Keratinocyte (primary cell): ENCODE results near the gene INO80D. TPM values are rescaled to one million over a fixed set of nuclear protein-coding genes. Genes with fewer than 3 reads are reported as not detected.
"Not testable (repeated sequence)": the region's sequence is repeated elsewhere in the genome, so short reads cannot be mapped to it uniquely, and the experiment has no call there.

Source experiments
- DNase-seq: peaks from one replicate; pipeline ENCODE4 v3.0.0-alpha.2; 2011; ENCODE audit warnings: low read depth, missing footprints, low spot score
- FAIRE-seq: peaks from 2 replicates; lab custom pipeline; 2011; peaks lifted over from hg19 to GRCh38; lab: Jason Lieb, UNC
- H2AFZ ChIP-seq: 2 replicates; pipeline ENCODE4 v1.6.0; 2012; ENCODE audit warnings: low read length, control low read depth, inconsistent platforms; ENCODE audit not compliant: control insufficient read depth
- H3K27ac ChIP-seq: 2 replicates; pipeline ENCODE4 v1.5.1; 2011; ENCODE audit warnings: low read length; ENCODE audit not compliant: control insufficient read depth, insufficient read depth
- H3K27me3 ChIP-seq: 3 replicates; pipeline ENCODE4 v1.6.0; 2011; ENCODE audit warnings: low read length; ENCODE audit not compliant: control insufficient read depth, insufficient read depth; ENCODE audit errors: extremely low read depth
- H3K36me3 ChIP-seq, 2 experiments: 2 replicates in 1 of 2; 3 replicates in 1 of 2; pipeline ENCODE4 v1.5.1; 2011; ENCODE audit warnings: low read length in 2 of 2, mild to moderate bottlenecking in 1 of 2; ENCODE audit not compliant: control insufficient read depth in 2 of 2, insufficient read depth in 2 of 2; ENCODE audit errors: extremely low read depth in 1 of 2
- H3K4me1 ChIP-seq: 3 replicates; pipeline ENCODE4 v1.5.1; 2011; ENCODE audit warnings: low read length; ENCODE audit not compliant: control insufficient read depth, insufficient read depth; ENCODE audit errors: extremely low read depth
- H3K4me2 ChIP-seq: 3 replicates; pipeline ENCODE4 v1.6.0; 2011; ENCODE audit warnings: low read depth, low read length; ENCODE audit not compliant: control insufficient read depth, insufficient read depth; ENCODE audit errors: extremely low read depth
- H3K4me3 ChIP-seq, 3 experiments: fragments of 200-600 bp in 1 of 3; sonication (generic) in 1 of 3; 2 replicates in 2 of 3; 3 replicates in 1 of 3; pipeline ENCODE4 v1.5.1; 2011 to 2016; ENCODE audit warnings: low read length in 3 of 3, mild to moderate bottlenecking in 3 of 3, control low read depth in 2 of 3, inconsistent platforms in 1 of 3, low read depth in 1 of 3, mixed read lengths in 1 of 3, mixed run types in 1 of 3, moderate library complexity in 1 of 3; ENCODE audit not compliant: control insufficient read depth in 2 of 3, insufficient read depth in 2 of 3; ENCODE audit errors: extremely low read depth in 1 of 3
- H3K79me2 ChIP-seq: 2 replicates; pipeline ENCODE4 v1.6.0; 2012; ENCODE audit warnings: low read length; ENCODE audit not compliant: control insufficient read depth, insufficient read depth
- H3K9ac ChIP-seq: 3 replicates; pipeline ENCODE4 v1.6.0; 2011; ENCODE audit warnings: low read length; ENCODE audit not compliant: control insufficient read depth, insufficient read depth; ENCODE audit errors: extremely low read depth
- H3K9me1 ChIP-seq: 3 replicates; pipeline ENCODE4 v1.6.0; 2011; ENCODE audit warnings: low read length; ENCODE audit not compliant: control insufficient read depth, insufficient read depth; ENCODE audit errors: extremely low read depth
- H3K9me3 ChIP-seq: 2 replicates; pipeline ENCODE4 v1.5.1; 2012; ENCODE audit warnings: low read depth, low read length; ENCODE audit not compliant: control insufficient read depth
- H4K20me1 ChIP-seq: 3 replicates; pipeline ENCODE4 v1.6.0; 2011; ENCODE audit warnings: low read length; ENCODE audit not compliant: control insufficient read depth, insufficient read depth; ENCODE audit errors: extremely low read depth
- CTCF ChIP-seq, 3 experiments: IDR thresholded peaks in 1 of 3; conservative IDR thresholded peaks in 1 of 3; optimal IDR thresholded peaks in 1 of 3; 2 replicates in 2 of 3; 3 replicates in 1 of 3; pipeline versions ENCODE3 to v1.5.1; 2011; ENCODE audit warnings: low read length in 3 of 3, mild to moderate bottlenecking in 3 of 3, moderate library complexity in 2 of 3, control low read depth in 1 of 3, inconsistent platforms in 1 of 3; ENCODE audit not compliant: insufficient read depth in 2 of 3; ENCODE audit errors: extremely low read depth in 1 of 3
- EZH2 ChIP-seq: IDR thresholded peaks from one replicate; pipeline ENCODE4 v1.6.1; 2012; ENCODE audit warnings: inconsistent platforms, mild to moderate bottlenecking, low read length, moderate library complexity
- dilution Hi-C: fragments of 300-500 bp; cut with MboI; formaldehyde crosslinking; loops from one replicate; pipeline ENCODE4 v1.7.0; 2020; ENCODE audit warnings: low sequenced_read_pairs; ENCODE audit not compliant: extremely low pct_ligation_motif_present
- polyA plus RNA-seq, 5 experiments: library from polyadenylated mRNA; depleted of rRNA in 3 of 5; stranded (reverse) in 3 of 5; stranded (forward) in 1 of 5; unstranded in 1 of 5; fragments of >200 nt; gene quantifications; 1 replicate in 1 of 5; 2 replicates in 3 of 5; 3 replicates in 1 of 5; pipeline versions ENCODE4 v1.2.1 to v1.2.3, GENCODE V29; 2011 to 2012; ENCODE audit warnings: missing spikeins in 2 of 5, low read depth in 1 of 5, low replicate concordance in 1 of 5

INO80D gene
- polyA plus RNA-seq, 1 donor (not counting 4 experiments of a cell fraction or from before 2014, with no cell fraction given) = 4.1 TPM

- H3K27me3 ChIP-seq = no peaks in the 10 kb centered on the region
- H2AFZ ChIP-seq = no peak overlapping the region
- no peaks in the 10 kb centered on the region for H4K20me1 ChIP-seq
- H3K4me2 ChIP-seq = no peak overlapping the region
- H3K4me1 ChIP-seq = no peaks in the 10 kb centered on the region
- H3K9me1 ChIP-seq = no peaks in the 10 kb centered on the region
- no peaks in the 10 kb centered on the region for H3K9me3 ChIP-seq
- FAIRE-seq (no peak), DNase-seq (no peak)
- dilution Hi-C loops = no loop called here
- H3K79me2 ChIP-seq = no peaks in the 10 kb centered on the region
- no peak overlapping the region for H3K27ac ChIP-seq
- peaks cover 0 to 1% of the 10 kb centered on the region in 2 experiments for H3K36me3 ChIP-seq
- no peak overlapping the region for H3K4me3 ChIP-seq
- no peak overlapping the region for H3K9ac ChIP-seq
- TF ChIP-seq EZH2 (no peak), CTCF (optimal IDR thresholded peaks at IDR 0.05 in 1 of 3, IDR thresholded peaks at IDR 0.05 in 1 of 3, conservative IDR thresholded peaks at IDR 0.05 in 1 of 3; ENCODE audit: extremely low read depth in 1 of 3, insufficient read depth in 2 of 3, low read length in 3 of 3) (no peak)
Observed at GRCh38 chr2:205988274-205988673, 97.7 kb downstream of the INO80D start.

- H3K9ac ChIP-seq, H3K9me1 ChIP-seq, H2AFZ ChIP-seq, dilution Hi-C loops, H3K9me3 ChIP-seq, H3K4me2 ChIP-seq, H3K36me3 ChIP-seq, H3K4me1 ChIP-seq, H3K27me3 ChIP-seq, H3K79me2 ChIP-seq, H3K27ac ChIP-seq, DNase-seq, H3K4me3 ChIP-seq, FAIRE-seq, H4K20me1 ChIP-seq: not testable (repeated sequence)
Observed at GRCh38 chr2:205986334-205986733, 99.6 kb downstream of the INO80D start.

DNA sequence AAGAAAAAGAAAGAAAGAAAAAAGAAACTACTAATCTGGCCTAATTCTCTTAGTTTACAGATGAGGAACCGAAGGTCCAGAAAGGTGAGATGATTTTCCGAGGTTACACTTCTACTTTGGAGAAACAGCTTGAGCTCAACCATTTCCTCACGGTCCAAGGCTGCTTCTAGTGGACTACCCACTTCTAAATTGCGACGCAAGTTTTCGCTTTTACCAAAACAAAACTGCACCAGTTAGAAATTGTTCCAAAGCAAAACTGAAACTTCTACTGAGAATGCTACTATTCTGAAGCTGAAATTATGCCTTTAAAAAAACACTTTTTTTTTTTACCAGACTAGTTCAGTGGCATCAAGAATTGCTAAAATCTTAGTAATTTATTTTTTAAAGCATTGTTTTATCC, 101.6 kb downstream of the INO80D start:
- H3K4me2 ChIP-seq = no peak overlapping the region
- H3K4me3 ChIP-seq = no peak overlapping the region
- no peaks in the 10 kb centered on the region for H3K9me1 ChIP-seq
- no peak overlapping the region for H3K9ac ChIP-seq
- no peak for DNase-seq
- H3K36me3 ChIP-seq = no peaks in the 10 kb centered on the region
- no peaks in the 10 kb centered on the region for H3K79me2 ChIP-seq
- TF ChIP-seq EZH2 (no peak), CTCF (optimal IDR thresholded peaks at IDR 0.05 in 1 of 3, IDR thresholded peaks at IDR 0.05 in 1 of 3, conservative IDR thresholded peaks at IDR 0.05 in 1 of 3; ENCODE audit: extremely low read depth in 1 of 3, insufficient read depth in 2 of 3, low read length in 3 of 3) (no peak)
- dilution Hi-C loops = no loop called here
- H3K27ac ChIP-seq = no peak overlapping the region
- no peaks in the 10 kb centered on the region for H3K9me3 ChIP-seq
- FAIRE-seq = no peak
- no peaks in the 10 kb centered on the region for H4K20me1 ChIP-seq
- no peak overlapping the region for H2AFZ ChIP-seq
- no peaks in the 10 kb centered on the region for H3K27me3 ChIP-seq
- no peaks in the 10 kb centered on the region for H3K4me1 ChIP-seq
